ENCODE data around the gene KRTAP10-6. TPM values are rescaled to one million over a fixed set of nuclear protein-coding genes. Genes with fewer than 3 reads are reported as not detected.
A peak's percentile ranks its signal among the peaks of the same experiment; 100 is the strongest.

Gene KRTAP10-6
- total and polyA plus RNA-seq, 2 donors (not counting 1 experiment from before 2014, with no cell fraction given) = not detected

- no peak overlapping the region for H3K4me3 ChIP-seq (ENCODE audit: control extremely low read depth in 1 of 5, extremely low read depth in 1 of 5, insufficient read depth in 1 of 5, low read depth in 2 of 5, low read length in 4 of 5)
- H4K20me1 ChIP-seq (ENCODE audit: control insufficient read depth, insufficient read depth, low read length, poor library complexity, severe bottlenecking) = no peaks in the 10 kb centered on the region
- intact Hi-C loops (cut with micrococcal nuclease) = loop anchor here (5.0 kb wide), 1 partner anchor 547 kb away; no protein-coding TSS in a partner anchor
- POLR2A ChIA-PET = no interaction called here
- H3K9ac ChIP-seq (ENCODE audit: low read length) = peak overlapping the region; percentile 44
- ATAC-seq (ENCODE audit: low read depth) = peak; percentile 47
- H2AFZ ChIP-seq (ENCODE audit: insufficient read depth, low read depth, low read length, poor library complexity, severe bottlenecking) = peak overlapping the region; percentile 39
- peaks cover 7% of the 10 kb centered on the region for H3K9me3 Mint-ChIP-seq (ENCODE audit: insufficient read depth)
- no peaks in the 10 kb centered on the region for H3K27me3 ChIP-seq (replicated peaks in 1 of 4; ENCODE audit: control extremely low read depth in 1 of 4, control insufficient read depth in 3 of 4, insufficient read depth in 4 of 4, low read length in 3 of 4)
- peaks cover 41% of the 10 kb centered on the region for H3K4me1 Mint-ChIP-seq
- peak; percentile 37 for DNase-seq
- peaks cover 0 to 7% (median 4%) of the 10 kb centered on the region in 3 donors for H3K9me3 ChIP-seq (ENCODE audit: control extremely low read depth in 1 of 3, control insufficient read depth in 2 of 3, insufficient read depth in 1 of 3, low read length in 2 of 3)
- no peaks in the 10 kb centered on the region for H3K79me2 ChIP-seq (ENCODE audit: control insufficient read depth, insufficient read depth, low read length)
- H3K27me3 Mint-ChIP-seq = peaks cover 6% of the 10 kb centered on the region
- H3K4me3 Mint-ChIP-seq = peak overlapping the region; percentile 66
- TF ChIP-seq EZH2 (IDR thresholded peaks at IDR 0.05; ENCODE audit: borderline replicate concordance, insufficient read depth, low read depth, low read length, poor library complexity, severe bottlenecking) = no peak
- TF ChIP-seq, protein P1, sequence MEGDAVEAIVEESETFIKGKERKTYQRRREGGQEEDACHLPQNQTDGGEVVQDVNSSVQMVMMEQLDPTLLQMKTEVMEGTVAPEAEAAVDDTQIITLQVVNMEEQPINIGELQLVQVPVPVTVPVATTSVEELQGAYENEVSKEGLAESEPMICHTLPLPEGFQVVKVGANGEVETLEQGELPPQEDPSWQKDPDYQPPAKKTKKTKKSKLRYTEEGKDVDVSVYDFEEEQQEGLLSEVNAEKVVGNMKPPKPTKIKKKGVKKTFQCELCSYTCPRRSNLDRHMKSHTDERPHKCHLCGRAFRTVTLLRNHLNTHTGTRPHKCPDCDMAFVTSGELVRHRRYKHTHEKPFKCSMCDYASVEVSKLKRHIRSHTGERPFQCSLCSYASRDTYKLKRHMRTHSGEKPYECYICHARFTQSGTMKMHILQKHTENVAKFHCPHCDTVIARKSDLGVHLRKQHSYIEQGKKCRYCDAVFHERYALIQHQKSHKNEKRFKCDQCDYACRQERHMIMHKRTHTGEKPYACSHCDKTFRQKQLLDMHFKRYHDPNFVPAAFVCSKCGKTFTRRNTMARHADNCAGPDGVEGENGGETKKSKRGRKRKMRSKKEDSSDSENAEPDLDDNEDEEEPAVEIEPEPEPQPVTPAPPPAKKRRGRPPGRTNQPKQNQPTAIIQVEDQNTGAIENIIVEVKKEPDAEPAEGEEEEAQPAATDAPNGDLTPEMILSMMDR (IDR thresholded peaks at IDR 0.05) = no peak
- H3K4me2 ChIP-seq (replicated peaks; ENCODE audit: low read depth, low read length, poor library complexity, severe bottlenecking) = peak overlapping the region; percentile 52
- CTCF ChIA-PET = no interaction called here
- H3K4me1 ChIP-seq (ENCODE audit: control insufficient read depth in 2 of 2, insufficient read depth in 2 of 2, low read length in 2 of 2) = peaks cover 12 to 26% of the 10 kb centered on the region in 2 donors
- WGBS (ENCODE audit: insufficient coverage) = no CpG with 5 or more reads among the region's 1 CpG
- H3K27ac ChIP-seq (ENCODE audit: low read length in 2 of 2) = peak overlapping the region; percentile 64 to 78
- peak overlapping the region; percentile 89 for H3K27ac Mint-ChIP-seq
- H3K36me3 ChIP-seq (replicated peaks in 1 of 2; ENCODE audit: control extremely low read depth in 1 of 2, control insufficient read depth in 1 of 2, extremely low read depth in 1 of 2, insufficient read depth in 2 of 2, low read length in 1 of 2) = no peaks in the 10 kb centered on the region
Observed at GRCh38 chr21:44564886-44565598, 27.3 kb downstream of the KRTAP10-6 start.

GRCh38 chr21:44564099-44564498, 28.2 kb downstream of the KRTAP10-6 start:
- no peaks in the 10 kb centered on the region for H4K20me1 ChIP-seq (ENCODE audit: control insufficient read depth, insufficient read depth, low read length, poor library complexity, severe bottlenecking)

More at GRCh38 chr21:44564099-44564498, 28.2 kb downstream of the KRTAP10-6 start:
- Histone ChIP-seq H3K4me1 (ENCODE audit: control insufficient read depth in 2 of 2, insufficient read depth in 2 of 2, low read length in 2 of 2) (peaks cover 12 to 26% of the 10 kb centered on the region in 2 donors), H3K79me2 (ENCODE audit: control insufficient read depth, insufficient read depth, low read length) (no peaks in the 10 kb centered on the region), H2AFZ (ENCODE audit: insufficient read depth, low read depth, low read length, poor library complexity, severe bottlenecking) (no peak overlapping the region), H3K4me2 (replicated peaks; ENCODE audit: low read depth, low read length, poor library complexity, severe bottlenecking) (no peak overlapping the region), H3K9ac (ENCODE audit: low read length) (no peak overlapping the region), H3K4me3 (ENCODE audit: control extremely low read depth in 1 of 5, extremely low read depth in 1 of 5, insufficient read depth in 1 of 5, low read depth in 2 of 5, low read length in 4 of 5) (no peak overlapping the region), H3K36me3 (replicated peaks in 1 of 2; ENCODE audit: control extremely low read depth in 1 of 2, control insufficient read depth in 1 of 2, extremely low read depth in 1 of 2, insufficient read depth in 2 of 2, low read length in 1 of 2) (no peaks in the 10 kb centered on the region), H3K27me3 (replicated peaks in 1 of 4; ENCODE audit: control extremely low read depth in 1 of 4, control insufficient read depth in 3 of 4, insufficient read depth in 4 of 4, low read length in 3 of 4) (no peaks in the 10 kb centered on the region), H3K27ac (ENCODE audit: low read length in 2 of 2) (no peak overlapping the region), H3K9me3 (ENCODE audit: control extremely low read depth in 1 of 3, control insufficient read depth in 2 of 3, insufficient read depth in 1 of 3, low read length in 2 of 3) (peaks cover 0 to 9% (median 4%) of the 10 kb centered on the region in 3 donors)
- H3K9me3 Mint-ChIP-seq (ENCODE audit: insufficient read depth) = peaks cover 9% of the 10 kb centered on the region
- peaks cover 41% of the 10 kb centered on the region for H3K4me1 Mint-ChIP-seq
- DNase-seq (no peak), ATAC-seq (ENCODE audit: low read depth) (no peak)
- no peak for TF ChIP-seq EZH2 (IDR thresholded peaks at IDR 0.05; ENCODE audit: borderline replicate concordance, insufficient read depth, low read depth, low read length, poor library complexity, severe bottlenecking)
- TF ChIP-seq, protein P1 (IDR thresholded peaks at IDR 0.05) = no peak
- CTCF ChIA-PET = no interaction called here
- H3K27me3 Mint-ChIP-seq = peaks cover 5% of the 10 kb centered on the region
- no peak overlapping the region for H3K4me3 Mint-ChIP-seq
- WGBS (ENCODE audit: insufficient coverage) = no CpG with 5 or more reads among the region's 1 CpG
- intact Hi-C loops (cut with micrococcal nuclease) = no loop called here
- no peak overlapping the region for H3K27ac Mint-ChIP-seq
- POLR2A ChIA-PET = no interaction called here

All from B cell (primary cell).